ENCODE results near the gene HSPB8. TPM values are rescaled to one million over a fixed set of nuclear protein-coding genes. Genes with fewer than 3 reads are reported as not detected.

Gene HSPB8
- total and polyA plus RNA-seq, 2 of the 4 experiments (the other 2 are of a cell fraction): 12.9 to 25.8 TPM

- Histone ChIP-seq H3K9me3 (ENCODE audit: control insufficient read depth, insufficient read depth, low read length) (no peaks in the 10 kb centered on the region), H3K18ac (ENCODE audit: low read depth, low read length) (no peak overlapping the region), H3K9ac (ENCODE audit: low read depth, low read length) (no peak overlapping the region), H2BK120ac (ENCODE audit: low read depth, low read length) (no peak overlapping the region), H2AFZ (replicated peaks; ENCODE audit: low read length, poor library complexity) (no peak overlapping the region), H2BK5ac (ENCODE audit: low read depth, low read length, poor library complexity, severe bottlenecking) (no peak overlapping the region), H3K14ac (replicated peaks; ENCODE audit: low read depth, low read length) (no peak overlapping the region), H3K56ac (ENCODE audit: extremely low read depth, insufficient read depth, low read length) (no peak overlapping the region), H2BK15ac (ENCODE audit: low read depth, low read length) (no peak overlapping the region), H3K79me1 (ENCODE audit: low read depth in 1 of 2, low read length in 2 of 2) (no peaks in the 10 kb centered on the region), H3K4me1 (ENCODE audit: control insufficient read depth, insufficient read depth, low read length) (no peaks in the 10 kb centered on the region; the same call in 1 of the 2 replicates), H3K27ac (ENCODE audit: insufficient read depth, low read length) (no peak overlapping the region), H3K4me2 (ENCODE audit: low read depth, low read length) (no peak overlapping the region), H3K23ac (ENCODE audit: low read depth, low read length) (no peak overlapping the region), H3K9me1 (ENCODE audit: insufficient read depth, low read length) (no peaks in the 10 kb centered on the region), H4K20me1 (ENCODE audit: insufficient read depth, low read length) (no peaks in the 10 kb centered on the region), H4K91ac (ENCODE audit: insufficient read depth, low read depth, low read length) (no peak overlapping the region), H3K4me3 (ENCODE audit: insufficient read depth, low read depth, low read length) (no peak overlapping the region), H4K8ac (ENCODE audit: low read depth in 2 of 2, low read length in 2 of 2) (no peak overlapping the region), H4K5ac (ENCODE audit: low read depth, low read length) (no peak overlapping the region), H2AK5ac (ENCODE audit: low read depth, low read length) (no peak overlapping the region), H2AK9ac (replicated peaks; ENCODE audit: low read depth, low read length, poor library complexity) (no peak overlapping the region), H2BK20ac (ENCODE audit: low read depth, low read length) (no peak overlapping the region), H3K27me3 (ENCODE audit: control insufficient read depth, insufficient read depth, low read length) (no peaks in the 10 kb centered on the region), H3K4ac (ENCODE audit: low read depth, low read length) (no peak overlapping the region), H3K36me3 (ENCODE audit: control insufficient read depth, insufficient read depth, low read length) (no peaks in the 10 kb centered on the region)
- ATAC-seq (ENCODE audit: low read depth) (no peak), DNase-seq (no peak)
- BruUV-seq (replicated peaks): no TSS peak
- intact Hi-C loops (cut with micrococcal nuclease): no loop called here
- ChIA-PET POLR2A (ENCODE audit: unreplicated experiment) (no interaction called here), CTCF (interaction anchor here (1.3 kb wide), 1 partner anchor 22 kb away, joined by 3 read pairs; no protein-coding TSS in a partner anchor)
- TF ChIP-seq MAZ (IDR thresholded peaks at IDR 0.05; ENCODE audit: borderline replicate concordance, low read depth, low read length) (no peak), SMC3 (IDR thresholded peaks at IDR 0.05; ENCODE audit: low read depth, low read length) (no peak), RFX5 (IDR thresholded peaks at IDR 0.05; ENCODE audit: low read depth, low read length) (no peak), NFE2L2 (IDR thresholded peaks at IDR 0.05; ENCODE audit: low read depth, low read length) (no peak), ELK1 (IDR thresholded peaks at IDR 0.05; ENCODE audit: borderline replicate concordance, low read depth, low read length) (no peak), MAFK (IDR thresholded peaks at IDR 0.05; ENCODE audit: low read depth, low read length) (no peak)
- dilution Hi-C loops (cut with HindIII; ENCODE audit: low sequenced_read_pairs, unreplicated experiment): no loop called here
- no CpG with 5 or more reads among the region's 2 CpGs for WGBS, 2 experiments (ENCODE audit: extremely low coverage in 2 of 2, insufficient read length in 1 of 2)
- in situ Hi-C loops (cut with MboI; ENCODE audit: low sequenced_read_pairs): no loop called here
These were observed 25.4 kb downstream of the HSPB8 start for GRCh38 chr12:119204131-119204530.

Data from IMR-90 (cell line).